HK-2 (cell line): ENCODE results near the gene B3GALT6.
A peak's percentile ranks its signal among the peaks of the same experiment; 100 is the strongest.

Experiments
- DNase-seq: peaks from one replicate; pipeline ENCODE4 v3.0.0-alpha.2; 2018; ENCODE audit not compliant: unreplicated experiment

B3GALT6 gene

DNA sequence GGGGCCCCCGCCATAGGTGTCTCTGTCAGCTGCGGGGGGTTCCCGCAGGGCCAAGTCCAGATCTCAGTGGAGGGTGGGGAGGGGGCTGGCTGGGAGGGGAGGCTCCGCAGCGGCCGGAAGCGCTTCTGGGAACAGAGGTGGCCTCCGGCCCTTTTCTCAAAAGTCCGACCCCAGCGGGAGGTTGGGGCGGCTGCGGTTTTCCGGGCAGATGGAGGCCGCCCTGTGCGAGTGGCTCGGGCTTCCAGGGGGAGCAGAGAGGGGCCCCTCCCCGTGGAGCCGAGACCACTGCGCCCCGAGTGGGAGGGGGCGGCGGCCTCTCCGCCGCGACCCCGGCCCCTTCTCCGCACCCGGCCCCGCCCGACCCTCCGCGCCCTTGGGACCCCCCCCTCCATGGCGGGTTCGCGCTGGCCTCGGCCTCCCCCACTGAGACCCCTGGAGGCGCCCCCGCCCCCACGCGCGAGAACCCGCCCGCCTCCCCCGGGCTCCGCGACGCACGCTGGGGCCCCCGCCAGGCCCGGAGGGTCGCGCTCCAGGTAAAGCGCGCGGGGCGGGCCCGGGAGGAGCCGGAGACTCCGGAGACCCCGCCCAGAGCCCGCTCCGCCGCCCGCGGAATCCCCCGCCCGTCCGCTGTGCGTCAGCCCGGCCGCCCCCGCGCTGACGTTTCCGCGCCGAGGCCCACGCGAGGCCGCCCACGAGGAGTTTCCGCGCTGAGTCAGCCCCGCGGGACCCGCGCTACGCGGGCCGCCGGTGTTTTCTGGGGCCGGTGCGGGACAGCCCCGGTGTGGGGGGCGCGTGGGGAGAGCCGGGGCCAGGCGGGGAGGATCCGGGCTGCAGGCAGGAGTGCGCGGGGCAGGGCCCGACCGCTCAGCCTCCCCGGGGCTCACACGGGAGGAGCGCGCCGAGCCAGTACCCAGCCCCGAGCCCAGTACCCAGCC lies 30.9 kb upstream of the B3GALT6 start:
- peak; percentile 44 for DNase-seq

- DNase-seq: no peak
Measured at GRCh38 chr1:1202831-1203560, 29.0 kb upstream of the B3GALT6 start.

- no peak for DNase-seq
Measured at GRCh38 chr1:1203561-1204424, 28.2 kb upstream of the B3GALT6 start.

- DNase-seq: no peak
Measured at GRCh38 chr1:1204425-1204920, 27.6 kb upstream of the B3GALT6 start.

DNA sequence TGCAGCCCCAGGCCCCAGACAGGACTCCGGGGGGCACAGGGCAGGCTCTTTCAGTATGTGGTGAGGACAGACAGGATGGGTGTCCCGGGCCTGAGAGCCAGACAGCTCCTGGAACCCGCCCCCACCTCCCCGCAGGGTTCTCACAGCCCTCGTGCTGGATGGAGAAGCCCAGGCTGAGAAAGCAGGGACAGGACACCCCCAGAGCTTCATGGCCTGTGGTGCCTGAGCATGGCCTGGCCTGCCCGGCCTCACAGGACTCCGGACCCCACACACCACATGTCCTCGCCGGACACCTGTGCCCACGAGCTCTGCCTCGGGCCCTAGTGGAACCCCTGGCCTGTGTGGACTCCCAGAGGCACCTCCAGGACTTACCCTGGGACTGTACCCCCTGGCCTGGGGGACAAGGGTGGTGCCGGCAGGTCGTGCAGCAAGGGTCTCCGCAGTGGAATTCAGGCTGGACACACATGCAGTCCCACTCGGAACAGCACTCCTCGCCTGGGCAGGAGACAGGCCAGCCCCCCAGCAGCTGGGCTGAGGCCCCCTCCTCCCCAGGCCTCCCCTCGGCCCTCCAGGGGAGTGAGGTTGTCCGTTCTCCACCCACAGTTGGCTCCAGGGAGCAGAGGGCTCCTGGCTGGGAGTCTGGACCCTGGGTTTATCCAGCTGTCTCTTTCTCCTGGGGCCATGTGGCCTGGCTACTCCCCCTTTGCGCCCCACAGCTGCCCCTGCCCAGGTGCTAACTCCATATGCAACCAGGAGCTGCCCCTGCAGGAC lies 26.9 kb upstream of the B3GALT6 start:
- no peak for DNase-seq

GRCh38 chr1:1205769-1206375 lies 26.2 kb upstream of the B3GALT6 start:
- DNase-seq: no peak

DNA sequence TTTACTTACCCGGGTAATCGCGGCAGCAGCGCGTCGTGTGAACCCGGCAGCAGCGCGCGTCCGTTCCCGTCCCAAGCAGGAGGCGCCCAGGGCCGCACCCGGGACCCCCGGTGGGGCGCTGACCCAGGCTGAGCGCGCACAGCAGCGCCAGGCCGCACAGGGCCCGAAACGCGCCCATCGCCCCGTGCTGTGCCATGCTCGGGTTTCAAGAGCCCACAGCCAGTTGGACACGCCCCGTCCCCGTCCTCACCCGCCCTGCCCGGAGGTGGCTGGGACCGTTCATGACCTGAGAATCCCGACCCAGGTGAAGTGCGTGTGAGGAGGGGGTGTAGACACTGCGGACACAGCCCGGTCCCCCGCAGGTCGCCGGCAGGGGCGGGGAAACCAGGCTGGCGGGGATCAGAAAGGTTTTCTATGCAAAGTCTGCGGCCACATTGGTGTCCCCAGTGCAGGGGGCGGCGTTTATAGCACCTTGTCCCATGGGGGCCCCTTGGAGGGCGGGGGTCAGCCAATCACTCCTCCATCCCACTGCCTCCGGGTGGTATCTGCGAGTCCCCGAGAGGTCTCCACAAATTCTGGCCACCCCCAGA lies 25.6 kb upstream of the B3GALT6 start, which contains the start of gene TNFRSF18:
Gene TNFRSF18 (minus strand): TSS at position 217 of the 590 bp plus-strand sequence. CDS start 21 bp downstream, at position 196.
- DNase-seq: peak; percentile 39

DNA sequence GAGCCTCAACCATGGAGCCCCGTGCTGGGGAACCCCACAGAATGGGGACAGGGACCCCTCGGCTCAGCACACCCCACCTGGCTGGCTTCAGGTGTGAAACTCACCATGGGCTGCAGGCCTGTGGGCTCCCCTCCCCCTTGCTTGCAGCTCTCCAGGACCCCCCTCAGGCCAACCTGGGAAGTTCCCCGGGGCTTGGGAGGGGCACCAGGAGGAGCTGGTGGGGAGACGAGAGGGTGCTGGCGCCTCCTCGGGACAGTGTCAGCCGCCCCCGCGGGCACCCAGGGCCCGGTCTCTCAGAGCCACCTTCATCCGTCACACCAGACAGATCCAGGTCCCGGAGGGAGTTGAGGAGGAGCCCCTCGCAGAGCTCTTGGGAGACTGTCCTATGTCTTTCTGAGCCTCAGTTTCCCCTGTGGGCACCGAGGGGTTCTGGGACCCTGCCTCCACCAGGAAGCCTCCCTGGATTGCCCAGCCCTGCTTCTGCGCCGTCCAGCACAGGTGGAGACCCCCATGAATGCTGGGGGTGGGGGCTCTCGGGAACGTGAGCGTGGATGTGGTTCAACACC lies 25.0 kb upstream of the B3GALT6 start:
- DNase-seq: no peak

DNA sequence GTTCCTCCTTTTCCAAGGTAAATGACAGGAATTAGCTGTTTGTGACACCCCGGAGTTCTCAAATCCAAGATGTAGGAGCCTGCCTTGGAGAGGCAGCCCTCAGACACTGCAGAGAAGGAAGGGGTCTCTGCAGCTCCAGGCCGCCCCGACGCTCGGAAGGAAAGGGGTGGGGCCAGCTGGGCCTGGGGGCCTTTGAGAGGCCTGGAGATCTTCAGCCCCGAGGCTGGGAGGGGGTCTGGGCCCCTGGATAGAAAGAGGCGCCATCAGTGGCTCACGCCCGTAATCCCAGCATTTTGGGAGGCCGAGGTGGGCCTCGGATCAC lies 24.5 kb upstream of the B3GALT6 start:
- no peak for DNase-seq

GRCh38 chr1:1208713-1209433 lies 23.2 kb upstream of the B3GALT6 start:
- DNase-seq: peak; percentile 51

- DNase-seq: no peak
Measured at GRCh38 chr1:1210726-1211540, 21.1 kb upstream of the B3GALT6 start.

- DNase-seq: no peak
Measured at GRCh38 chr1:1211541-1212441, 20.2 kb upstream of the B3GALT6 start.

DNA sequence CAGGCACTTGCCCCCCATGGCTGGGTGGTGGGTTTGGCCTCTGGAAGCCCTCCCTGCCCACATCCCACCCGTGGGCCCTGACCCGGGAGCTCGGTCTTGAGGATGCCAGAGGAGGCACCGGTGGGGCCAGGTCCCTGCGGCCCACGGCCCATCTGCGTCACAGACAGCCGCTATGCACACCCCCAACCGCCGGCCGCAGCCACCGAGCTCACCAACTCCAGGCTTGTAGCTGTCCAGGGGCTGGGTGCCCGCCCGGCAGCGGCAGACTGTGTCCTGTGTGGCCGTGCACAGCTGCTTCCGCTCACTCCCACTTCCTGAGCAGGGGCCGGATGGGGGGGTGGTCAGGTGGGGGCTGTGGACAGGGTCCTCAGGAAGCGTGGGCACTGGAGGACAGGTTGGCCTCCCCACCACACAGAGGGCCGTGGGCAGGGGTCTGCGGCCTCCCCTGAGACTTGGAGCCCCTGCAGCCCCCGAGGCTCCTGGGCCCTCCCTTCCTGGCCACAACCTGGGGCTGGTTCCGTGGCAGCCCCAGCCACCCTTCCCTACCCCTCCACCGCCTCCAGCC lies 19.2 kb upstream of the B3GALT6 start:
- no peak for DNase-seq

GRCh38 chr1:1213345-1214265 lies 18.4 kb upstream of the B3GALT6 start, which contains the start of gene TNFRSF4:
Gene TNFRSF4 (minus strand): TSS chr1:1214153. CDS start chr1:1214127, 26 bp downstream.
- no peak for DNase-seq

GRCh38 chr1:1215080-1215676 lies 16.9 kb upstream of the B3GALT6 start:
- DNase-seq: no peak
